ENCODE measurements around the gene TMEM87B.

DNA sequence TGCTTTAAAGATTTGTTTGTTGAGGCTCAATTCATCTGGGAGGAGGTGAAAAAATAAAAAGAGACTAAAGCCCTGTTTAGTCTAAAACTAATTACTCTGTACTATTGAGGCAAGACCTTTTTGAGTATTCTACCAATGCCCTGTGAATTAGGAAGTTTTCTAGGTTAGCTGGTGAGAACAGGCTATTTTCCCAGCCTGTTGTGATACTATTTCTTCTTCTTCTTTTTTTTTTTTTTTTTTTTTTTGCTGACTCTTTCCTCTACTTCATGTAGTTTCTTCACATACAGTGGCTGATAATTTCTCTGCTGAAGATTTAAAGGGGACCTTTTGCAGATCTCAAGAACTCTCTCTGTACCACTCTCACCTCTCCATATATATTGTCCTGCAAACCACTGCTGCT lies 8.8 kb upstream of the TMEM87B start:
- TF ChIP-seq, protein P1, sequence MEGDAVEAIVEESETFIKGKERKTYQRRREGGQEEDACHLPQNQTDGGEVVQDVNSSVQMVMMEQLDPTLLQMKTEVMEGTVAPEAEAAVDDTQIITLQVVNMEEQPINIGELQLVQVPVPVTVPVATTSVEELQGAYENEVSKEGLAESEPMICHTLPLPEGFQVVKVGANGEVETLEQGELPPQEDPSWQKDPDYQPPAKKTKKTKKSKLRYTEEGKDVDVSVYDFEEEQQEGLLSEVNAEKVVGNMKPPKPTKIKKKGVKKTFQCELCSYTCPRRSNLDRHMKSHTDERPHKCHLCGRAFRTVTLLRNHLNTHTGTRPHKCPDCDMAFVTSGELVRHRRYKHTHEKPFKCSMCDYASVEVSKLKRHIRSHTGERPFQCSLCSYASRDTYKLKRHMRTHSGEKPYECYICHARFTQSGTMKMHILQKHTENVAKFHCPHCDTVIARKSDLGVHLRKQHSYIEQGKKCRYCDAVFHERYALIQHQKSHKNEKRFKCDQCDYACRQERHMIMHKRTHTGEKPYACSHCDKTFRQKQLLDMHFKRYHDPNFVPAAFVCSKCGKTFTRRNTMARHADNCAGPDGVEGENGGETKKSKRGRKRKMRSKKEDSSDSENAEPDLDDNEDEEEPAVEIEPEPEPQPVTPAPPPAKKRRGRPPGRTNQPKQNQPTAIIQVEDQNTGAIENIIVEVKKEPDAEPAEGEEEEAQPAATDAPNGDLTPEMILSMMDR (IDR thresholded peaks at IDR 0.05; ENCODE audit: poor library complexity, severe bottlenecking), result no peak
- no peak for TF ChIP-seq SMC3 (conservative IDR thresholded peaks at IDR 0.05; ENCODE audit: poor library complexity)
- no peak for TF ChIP-seq EZH2 (IDR thresholded peaks at IDR 0.05; ENCODE audit: borderline replicate concordance, insufficient read depth, low read length, poor library complexity, severe bottlenecking)
- TF ChIP-seq, protein P2, sequence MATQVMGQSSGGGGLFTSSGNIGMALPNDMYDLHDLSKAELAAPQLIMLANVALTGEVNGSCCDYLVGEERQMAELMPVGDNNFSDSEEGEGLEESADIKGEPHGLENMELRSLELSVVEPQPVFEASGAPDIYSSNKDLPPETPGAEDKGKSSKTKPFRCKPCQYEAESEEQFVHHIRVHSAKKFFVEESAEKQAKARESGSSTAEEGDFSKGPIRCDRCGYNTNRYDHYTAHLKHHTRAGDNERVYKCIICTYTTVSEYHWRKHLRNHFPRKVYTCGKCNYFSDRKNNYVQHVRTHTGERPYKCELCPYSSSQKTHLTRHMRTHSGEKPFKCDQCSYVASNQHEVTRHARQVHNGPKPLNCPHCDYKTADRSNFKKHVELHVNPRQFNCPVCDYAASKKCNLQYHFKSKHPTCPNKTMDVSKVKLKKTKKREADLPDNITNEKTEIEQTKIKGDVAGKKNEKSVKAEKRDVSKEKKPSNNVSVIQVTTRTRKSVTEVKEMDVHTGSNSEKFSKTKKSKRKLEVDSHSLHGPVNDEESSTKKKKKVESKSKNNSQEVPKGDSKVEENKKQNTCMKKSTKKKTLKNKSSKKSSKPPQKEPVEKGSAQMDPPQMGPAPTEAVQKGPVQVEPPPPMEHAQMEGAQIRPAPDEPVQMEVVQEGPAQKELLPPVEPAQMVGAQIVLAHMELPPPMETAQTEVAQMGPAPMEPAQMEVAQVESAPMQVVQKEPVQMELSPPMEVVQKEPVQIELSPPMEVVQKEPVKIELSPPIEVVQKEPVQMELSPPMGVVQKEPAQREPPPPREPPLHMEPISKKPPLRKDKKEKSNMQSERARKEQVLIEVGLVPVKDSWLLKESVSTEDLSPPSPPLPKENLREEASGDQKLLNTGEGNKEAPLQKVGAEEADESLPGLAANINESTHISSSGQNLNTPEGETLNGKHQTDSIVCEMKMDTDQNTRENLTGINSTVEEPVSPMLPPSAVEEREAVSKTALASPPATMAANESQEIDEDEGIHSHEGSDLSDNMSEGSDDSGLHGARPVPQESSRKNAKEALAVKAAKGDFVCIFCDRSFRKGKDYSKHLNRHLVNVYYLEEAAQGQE (IDR thresholded peaks at IDR 0.05; ENCODE audit: borderline replicate concordance), result no peak

All from neural cell (in vitro differentiated cells).